Neural progenitor cell (in vitro differentiated cells): ENCODE measurements around the gene RENBP. TPM values are rescaled to one million over a fixed set of nuclear protein-coding genes. Genes with fewer than 3 reads are reported as not detected.

Experiments used
- DNase-seq: peaks from one replicate; pipeline ENCODE4 v3.0.0-alpha.2; 2016; ENCODE audit warnings: low spot score
- H2AFZ ChIP-seq: fragments of 200-600 bp; sonication (generic); replicated peaks from 2 replicates; pipeline ENCODE4 v1.6.1; 2016; ENCODE audit warnings: antibody characterized with exemption
- H3F3A ChIP-seq: fragments of 200-600 bp; sonication (generic); 2 replicates; pipeline ENCODE4 v1.6.1; 2016; ENCODE audit warnings: antibody characterized with exemption, low read depth
- H3K27ac ChIP-seq: fragments of 200-600 bp; sonication (generic); 2 replicates; pipeline ENCODE4 v1.5.1; 2016; ENCODE audit warnings: mild to moderate bottlenecking
- H3K27me3 ChIP-seq: fragments of 200-600 bp; sonication (generic); 2 replicates; pipeline ENCODE4 v1.6.1; 2016; ENCODE audit warnings: mild to moderate bottlenecking, moderate library complexity
- H3K36me3 ChIP-seq: fragments of 200-600 bp; sonication (generic); 2 replicates; pipeline ENCODE4 v1.5.1; 2016
- H3K4me1 ChIP-seq: fragments of 200-600 bp; sonication (generic); 2 replicates; pipeline ENCODE4 v1.6.1; 2016; ENCODE audit warnings: mixed run types
- H3K4me2 ChIP-seq: fragments of 200-600 bp; sonication (generic); 2 replicates; pipeline ENCODE4 v1.6.1; 2016
- H3K4me3 ChIP-seq: fragments of 200-600 bp; sonication (generic); 2 replicates; pipeline ENCODE4 v1.5.1; 2016
- H3K79me2 ChIP-seq: fragments of 200-600 bp; sonication (generic); 2 replicates; pipeline ENCODE4 v1.6.1; 2016; ENCODE audit warnings: low read depth
- H3K9ac ChIP-seq: fragments of 200-600 bp; sonication (generic); 2 replicates; pipeline ENCODE4 v1.6.1; 2016
- H3K9me3 ChIP-seq: fragments of 200-600 bp; sonication (generic); 2 replicates; pipeline ENCODE4 v1.5.1; 2016; ENCODE audit warnings: low read depth
- H4K20me1 ChIP-seq: fragments of 200-600 bp; sonication (generic); 2 replicates; pipeline ENCODE4 v1.6.1; 2016; ENCODE audit warnings: low read depth
- H3K27ac Mint-ChIP-seq: 3 replicates; pipeline ENCODE4 v1.8.0; 2021; ENCODE audit warnings: mixed read lengths
- H3K27me3 Mint-ChIP-seq: 2 replicates; pipeline ENCODE4 v1.8.0; 2022; ENCODE audit warnings: low read depth, mild to moderate bottlenecking, inconsistent platforms, moderate library complexity, mixed read lengths; ENCODE audit not compliant: insufficient read depth
- H3K36me3 Mint-ChIP-seq: 3 replicates; pipeline ENCODE4 v1.8.0; 2021; ENCODE audit warnings: mixed read lengths
- H3K4me1 Mint-ChIP-seq: 3 replicates; pipeline ENCODE4 v1.8.0; 2021; ENCODE audit warnings: mixed read lengths
- H3K4me3 Mint-ChIP-seq: 3 replicates; pipeline ENCODE4 v1.8.0; 2021; ENCODE audit warnings: mild to moderate bottlenecking, moderate library complexity, mixed read lengths
- H3K9me3 Mint-ChIP-seq: 3 replicates; pipeline ENCODE4 v1.8.0; 2020; ENCODE audit warnings: mixed read lengths
- EZH2 ChIP-seq: fragments of 200-600 bp; sonication (generic); IDR thresholded peaks from 2 replicates; pipeline ENCODE4 v1.6.1; 2017; ENCODE audit warnings: antibody characterized with exemption, mild to moderate bottlenecking, moderate library complexity
- EZH2phosphoT487 ChIP-seq: fragments of 200-600 bp; sonication (generic); IDR thresholded peaks from 2 replicates; pipeline ENCODE4 v1.6.1; 2017; ENCODE audit warnings: antibody characterized with exemption
- total RNA-seq: library from RNA; depleted of rRNA; stranded (reverse); fragments of >200 nt; gene quantifications from 2 replicates; pipeline ENCODE4 v1.2.3, GENCODE V29; 2015; ENCODE audit warnings: low replicate concordance
- TF ChIP-seq, protein P1 (sequence below): fragments of 200-600 bp; sonication (generic); IDR thresholded peaks from 2 replicates; pipeline ENCODE4 v1.5.1; 2017; ENCODE audit warnings: antibody characterized with exemption, mild to moderate bottlenecking

The RENBP gene
- total RNA-seq, 1 donor from 2014 or later = 5.4 TPM

GRCh38 chrX:153953892-153954557, 9.6 kb upstream of the RENBP start:
- Histone ChIP-seq H3K4me3 (no peak overlapping the region), H3K9ac (no peak overlapping the region), H4K20me1 (peaks cover 6% of the 10 kb centered on the region), H3K9me3 (no peaks in the 10 kb centered on the region), H3K27me3 (no peaks in the 10 kb centered on the region), H3K4me1 (no peaks in the 10 kb centered on the region), H2AFZ (no peak overlapping the region), H3K79me2 (peaks cover 11% of the 10 kb centered on the region), H3K27ac (no peak overlapping the region), H3K4me2 (no peak overlapping the region), H3K36me3 (no peaks in the 10 kb centered on the region), H3F3A (peaks cover 16% of the 10 kb centered on the region)
- no peak for TF ChIP-seq EZH2phosphoT487
- no peak for TF ChIP-seq EZH2
- TF ChIP-seq, protein P1, sequence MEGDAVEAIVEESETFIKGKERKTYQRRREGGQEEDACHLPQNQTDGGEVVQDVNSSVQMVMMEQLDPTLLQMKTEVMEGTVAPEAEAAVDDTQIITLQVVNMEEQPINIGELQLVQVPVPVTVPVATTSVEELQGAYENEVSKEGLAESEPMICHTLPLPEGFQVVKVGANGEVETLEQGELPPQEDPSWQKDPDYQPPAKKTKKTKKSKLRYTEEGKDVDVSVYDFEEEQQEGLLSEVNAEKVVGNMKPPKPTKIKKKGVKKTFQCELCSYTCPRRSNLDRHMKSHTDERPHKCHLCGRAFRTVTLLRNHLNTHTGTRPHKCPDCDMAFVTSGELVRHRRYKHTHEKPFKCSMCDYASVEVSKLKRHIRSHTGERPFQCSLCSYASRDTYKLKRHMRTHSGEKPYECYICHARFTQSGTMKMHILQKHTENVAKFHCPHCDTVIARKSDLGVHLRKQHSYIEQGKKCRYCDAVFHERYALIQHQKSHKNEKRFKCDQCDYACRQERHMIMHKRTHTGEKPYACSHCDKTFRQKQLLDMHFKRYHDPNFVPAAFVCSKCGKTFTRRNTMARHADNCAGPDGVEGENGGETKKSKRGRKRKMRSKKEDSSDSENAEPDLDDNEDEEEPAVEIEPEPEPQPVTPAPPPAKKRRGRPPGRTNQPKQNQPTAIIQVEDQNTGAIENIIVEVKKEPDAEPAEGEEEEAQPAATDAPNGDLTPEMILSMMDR = no peak
- Mint-ChIP-seq H3K9me3 (no peaks in the 10 kb centered on the region), H3K27ac (no peak overlapping the region), H3K27me3 (peaks cover 9% of the 10 kb centered on the region), H3K4me3 (no peak overlapping the region), H3K36me3 (peaks cover 40% of the 10 kb centered on the region), H3K4me1 (peaks cover 15% of the 10 kb centered on the region)
- DNase-seq = no peak

- no peak overlapping the region for H3K27ac ChIP-seq
- H3K4me2 ChIP-seq = no peak overlapping the region
- no peak overlapping the region for H3K4me3 Mint-ChIP-seq
- H4K20me1 ChIP-seq = peaks cover 6% of the 10 kb centered on the region
- H3K4me1 ChIP-seq = peaks cover 4% of the 10 kb centered on the region
- H3F3A ChIP-seq = peaks cover 23% of the 10 kb centered on the region
- no peak overlapping the region for H3K9ac ChIP-seq
- no peak overlapping the region for H2AFZ ChIP-seq
- TF ChIP-seq, protein P1 = peak; percentile 82
- no peak for TF ChIP-seq EZH2
- DNase-seq = peak; percentile 71
- H3K36me3 ChIP-seq = no peaks in the 10 kb centered on the region
- H3K9me3 Mint-ChIP-seq = no peaks in the 10 kb centered on the region
- H3K27ac Mint-ChIP-seq = peak overlapping the region; percentile 90
- H3K79me2 ChIP-seq = peaks cover 11% of the 10 kb centered on the region
- H3K36me3 Mint-ChIP-seq = peaks cover 42% of the 10 kb centered on the region
- H3K4me3 ChIP-seq = no peak overlapping the region
- H3K9me3 ChIP-seq = no peaks in the 10 kb centered on the region
- peaks cover 22% of the 10 kb centered on the region for H3K4me1 Mint-ChIP-seq
- peaks cover 9% of the 10 kb centered on the region for H3K27me3 Mint-ChIP-seq
- no peaks in the 10 kb centered on the region for H3K27me3 ChIP-seq
Measured at GRCh38 chrX:153953342-153953830, 8.9 kb upstream of the RENBP start.

GRCh38 chrX:153952373-153953026, 8.1 kb upstream of the RENBP start:
- peaks cover 11% of the 10 kb centered on the region for H3K79me2 ChIP-seq
- H2AFZ ChIP-seq = no peak overlapping the region
- no peak overlapping the region for H3K4me2 ChIP-seq
- no peaks in the 10 kb centered on the region for H3K36me3 ChIP-seq
- H3K9ac ChIP-seq = no peak overlapping the region
- H3K27ac ChIP-seq = no peak overlapping the region
- peaks cover 6% of the 10 kb centered on the region for H3K4me1 ChIP-seq
- Mint-ChIP-seq H3K36me3 (peaks cover 42% of the 10 kb centered on the region), H3K9me3 (no peaks in the 10 kb centered on the region), H3K4me3 (no peak overlapping the region), H3K27ac (peak overlapping the region; percentile 90), H3K4me1 (peaks cover 28% of the 10 kb centered on the region), H3K27me3 (peaks cover 9% of the 10 kb centered on the region)
- no peak overlapping the region for H3K4me3 ChIP-seq
- H3K27me3 ChIP-seq = no peaks in the 10 kb centered on the region
- peaks cover 32% of the 10 kb centered on the region for H3F3A ChIP-seq
- TF ChIP-seq EZH2phosphoT487 (no peak), EZH2 (no peak)
- TF ChIP-seq, protein P1 = no peak
- H4K20me1 ChIP-seq = peaks cover 6% of the 10 kb centered on the region
- H3K9me3 ChIP-seq = no peaks in the 10 kb centered on the region
- no peak for DNase-seq
